GM18870 (cell line): ENCODE measurements around the gene MOCOS.

Source experiments
- ATAC-seq: cut with Tn5 transposase; IDR thresholded peaks from one replicate; pipeline ENCODE4 v1.9.1; 2021; ENCODE audit warnings: moderate library complexity; ENCODE audit not compliant: unreplicated experiment

The MOCOS gene

GRCh38 chr18:36262971-36263370 is 75.7 kb downstream of the MOCOS start:
- ATAC-seq: no peak

GRCh38 chr18:36264283-36264682 is 77.0 kb downstream of the MOCOS start:
- ATAC-seq: no peak

DNA sequence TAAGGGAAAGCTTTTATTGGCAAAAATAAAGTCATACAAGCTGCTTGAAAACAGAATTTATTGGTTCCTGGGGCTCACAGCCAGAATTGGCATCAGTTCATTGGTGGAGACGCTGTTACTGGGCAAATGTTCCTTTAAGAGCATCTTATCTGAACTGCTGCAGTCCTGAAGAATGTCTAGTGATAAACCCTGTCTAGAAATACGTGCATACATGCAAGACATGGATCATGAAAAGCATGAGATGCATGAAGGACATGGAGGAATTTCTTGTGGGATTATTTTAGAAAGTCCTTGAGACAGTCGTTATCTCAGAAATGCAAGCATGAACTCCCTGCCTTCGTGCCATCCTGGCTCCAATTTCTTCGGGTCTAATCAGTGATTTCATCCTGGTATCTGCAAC is 77.7 kb downstream of the MOCOS start:
- no peak for ATAC-seq

GRCh38 chr18:36269157-36269556 is 81.9 kb downstream of the MOCOS start:
- ATAC-seq: no peak

DNA sequence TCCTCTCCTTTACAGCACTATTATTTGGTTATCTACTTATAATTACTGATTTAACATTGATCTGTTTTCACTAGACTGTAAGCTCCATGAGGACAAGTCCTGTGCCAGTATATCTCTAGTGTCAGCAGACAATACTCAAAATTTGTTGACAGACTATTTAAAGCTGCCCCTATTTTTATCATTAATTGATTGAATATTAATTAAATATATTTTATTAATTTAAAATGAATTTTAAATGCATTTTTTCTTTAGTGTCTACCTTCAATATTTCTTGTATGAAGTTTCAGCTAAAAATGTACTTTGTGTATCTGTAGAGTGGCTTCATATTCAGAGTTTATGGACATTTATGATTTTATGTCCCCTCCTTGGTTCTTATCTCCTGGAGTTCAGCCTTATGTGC is 83.9 kb downstream of the MOCOS start:
- ATAC-seq: no peak

DNA sequence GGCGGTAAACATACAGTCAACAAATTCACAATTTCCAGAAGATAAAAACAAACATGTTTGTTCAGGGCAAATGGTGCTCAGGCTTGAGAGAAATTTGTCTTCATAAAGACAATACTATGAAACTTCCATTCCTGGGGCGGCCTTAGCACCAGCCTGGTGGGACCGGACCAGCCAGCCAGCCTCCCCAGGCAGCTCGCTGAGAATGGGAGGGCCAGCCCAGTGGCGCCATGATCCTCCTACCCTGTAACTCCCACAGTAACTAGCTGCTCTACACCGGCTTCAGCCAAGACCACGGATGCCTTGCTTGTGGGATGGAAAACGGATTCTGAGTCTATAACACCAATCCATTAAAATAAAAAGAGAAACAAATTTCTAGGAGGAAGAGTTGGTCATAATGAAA is 86.0 kb downstream of the MOCOS start:
- ATAC-seq: no peak

- ATAC-seq: no peak
Measured at GRCh38 chr18:36274083-36274715, 86.9 kb downstream of the MOCOS start.

DNA sequence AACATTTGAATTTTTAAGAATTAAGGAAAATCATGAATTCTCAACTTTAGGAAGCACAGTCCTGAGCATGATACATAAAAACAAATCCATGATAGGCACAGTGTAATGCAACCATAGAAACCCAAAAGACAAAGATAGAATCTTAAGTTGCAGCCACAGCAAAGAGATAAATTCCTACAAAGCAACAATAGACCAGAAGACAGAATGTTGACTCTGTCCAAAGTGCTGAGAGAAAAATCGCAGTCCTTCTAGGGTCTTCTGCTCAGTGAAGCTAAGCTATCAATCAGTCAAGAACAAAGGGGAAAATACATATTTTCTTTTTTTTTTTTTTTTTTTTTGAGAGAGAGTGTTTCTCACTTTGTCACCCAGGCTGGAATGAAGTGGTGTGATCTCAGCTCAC is 88.3 kb downstream of the MOCOS start:
- ATAC-seq: no peak

- ATAC-seq: no peak
Measured at GRCh38 chr18:36279001-36279400, 91.7 kb downstream of the MOCOS start.

DNA sequence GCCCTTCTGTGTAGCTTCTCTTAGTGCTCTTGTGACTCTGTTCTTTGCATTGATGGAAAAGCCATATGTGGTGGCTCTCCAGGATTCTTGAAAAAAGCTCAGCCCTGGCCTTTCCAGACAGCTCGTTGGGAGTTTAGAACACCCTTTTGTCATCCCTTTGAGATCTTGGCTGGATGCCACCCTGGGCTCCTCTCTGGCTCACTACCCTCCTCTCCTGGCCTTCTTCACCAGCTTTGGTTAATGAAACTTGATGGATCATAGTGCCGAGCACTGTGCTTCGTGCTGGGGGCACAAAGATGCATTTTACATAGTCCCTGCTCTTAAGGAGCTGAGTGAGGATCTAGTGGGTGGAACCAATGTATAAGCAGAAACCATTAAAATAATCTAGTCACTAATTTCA is 94.6 kb downstream of the MOCOS start:
- ATAC-seq: no peak

DNA sequence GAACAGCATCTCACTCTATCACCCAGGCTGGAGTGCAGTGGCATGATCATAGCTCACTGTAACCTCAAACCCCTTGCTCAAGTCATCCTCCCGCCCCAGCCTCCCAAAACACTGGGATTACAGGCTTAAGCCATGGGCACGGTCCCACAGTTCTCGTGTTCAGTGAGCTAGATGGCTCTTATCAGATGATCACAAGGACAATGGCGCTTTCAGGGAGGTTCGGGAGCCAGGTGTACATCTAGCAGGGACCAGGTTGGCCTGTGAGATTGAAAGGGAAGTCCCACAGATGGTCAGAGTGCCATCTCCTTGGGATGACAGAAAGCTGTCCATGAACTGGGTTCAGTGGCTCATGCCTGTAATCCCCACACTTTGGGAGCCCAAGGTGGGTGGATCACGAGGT is 96.2 kb downstream of the MOCOS start:
- no peak for ATAC-seq

GRCh38 chr18:36284268-36284667 is 97.0 kb downstream of the MOCOS start:
- no peak for ATAC-seq

DNA sequence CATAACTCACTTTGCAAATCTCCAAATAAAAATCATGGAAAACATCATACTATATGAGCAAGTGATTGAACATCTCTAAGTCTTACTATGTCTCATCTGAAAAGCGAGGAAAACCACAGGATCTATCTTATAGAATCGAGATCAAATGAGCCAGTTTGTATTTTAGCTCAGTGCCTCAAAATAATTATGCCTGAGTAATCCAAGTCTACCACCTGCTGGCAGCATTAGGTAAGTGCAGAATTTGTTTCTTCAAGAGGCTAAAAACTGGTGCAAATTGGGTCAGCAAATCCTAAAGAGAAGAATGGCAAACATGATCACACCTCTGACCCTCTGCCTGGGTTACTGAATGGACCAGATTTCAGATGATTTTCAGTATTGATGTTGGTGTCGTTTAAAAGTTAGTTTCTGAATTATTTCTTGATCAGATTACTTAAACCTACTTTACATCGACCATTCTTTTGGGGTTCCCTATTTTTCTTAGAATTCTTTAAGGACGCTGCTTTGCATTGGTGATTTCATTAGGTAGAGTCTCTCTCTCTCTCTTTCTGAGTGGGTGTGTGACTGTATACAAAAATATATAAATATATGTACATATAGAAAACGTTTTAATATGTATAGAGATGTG is 97.5 kb downstream of the MOCOS start:
- ATAC-seq: no peak

- ATAC-seq: no peak
Measured at GRCh38 chr18:36287653-36288052, 100.4 kb downstream of the MOCOS start.

- ATAC-seq: no peak
Measured at GRCh38 chr18:36288689-36289088, 101.4 kb downstream of the MOCOS start.

DNA sequence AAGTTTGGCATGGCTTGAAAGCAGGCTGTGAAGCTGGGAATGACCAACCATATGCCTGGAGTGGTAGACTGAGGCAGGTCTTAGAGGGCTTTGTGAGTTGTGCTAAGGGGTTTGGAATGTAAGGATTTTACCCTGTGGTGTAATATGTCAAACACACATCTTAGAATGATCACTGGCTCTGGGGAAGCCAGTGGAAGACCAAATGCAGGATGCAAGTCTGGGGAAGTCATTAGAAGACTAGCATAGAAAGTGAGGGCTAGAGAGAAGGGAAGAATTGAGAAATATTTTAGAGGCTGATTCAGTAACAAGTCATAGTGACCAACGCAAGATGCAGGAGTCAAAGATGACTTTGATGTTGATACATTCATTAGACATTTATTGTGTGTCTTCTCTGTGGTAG is 106.7 kb downstream of the MOCOS start:
- ATAC-seq: no peak

DNA sequence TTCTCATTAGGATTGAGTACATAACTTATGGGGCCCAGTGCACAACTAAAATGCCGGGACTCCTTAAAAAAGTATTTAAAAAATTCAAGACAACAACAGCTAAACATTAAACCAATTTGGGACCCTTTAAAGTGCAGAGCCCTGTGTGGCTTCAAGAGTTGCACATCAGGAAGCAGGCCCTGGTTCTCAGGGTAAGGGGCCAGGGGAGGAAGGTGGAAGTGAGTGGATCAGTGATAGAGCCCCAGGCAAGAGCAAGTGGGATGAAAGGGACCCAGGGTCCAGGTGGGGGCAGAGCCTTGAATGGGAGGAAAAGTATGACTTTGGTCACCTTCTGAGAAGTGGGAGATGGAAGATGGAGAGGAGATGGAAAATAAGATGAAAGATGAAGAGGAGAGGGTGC is 107.9 kb downstream of the MOCOS start:
- no peak for ATAC-seq

DNA sequence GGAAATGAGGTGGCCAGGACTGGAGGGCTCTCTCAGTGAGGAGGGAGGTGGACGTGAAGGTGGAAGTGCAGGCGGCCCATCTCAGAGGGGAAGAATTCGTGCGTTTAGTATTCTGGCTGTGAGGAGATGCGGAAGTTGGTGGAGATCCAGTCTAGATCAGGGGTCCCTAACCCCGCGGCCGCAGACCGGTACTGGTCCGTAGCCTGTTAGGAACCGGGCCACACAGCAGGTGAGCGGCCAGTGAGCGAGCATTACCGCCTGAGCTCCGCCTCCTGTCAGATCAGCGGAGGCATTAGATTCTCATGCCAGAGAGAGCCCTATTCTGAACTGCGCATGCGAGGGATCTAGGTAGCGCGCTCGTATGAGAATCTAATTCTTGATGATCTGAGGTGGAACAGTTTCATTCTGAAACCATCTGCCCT is 108.6 kb downstream of the MOCOS start:
- ATAC-seq: no peak

GRCh38 chr18:36296650-36297416 is 109.5 kb downstream of the MOCOS start:
- ATAC-seq: no peak

DNA sequence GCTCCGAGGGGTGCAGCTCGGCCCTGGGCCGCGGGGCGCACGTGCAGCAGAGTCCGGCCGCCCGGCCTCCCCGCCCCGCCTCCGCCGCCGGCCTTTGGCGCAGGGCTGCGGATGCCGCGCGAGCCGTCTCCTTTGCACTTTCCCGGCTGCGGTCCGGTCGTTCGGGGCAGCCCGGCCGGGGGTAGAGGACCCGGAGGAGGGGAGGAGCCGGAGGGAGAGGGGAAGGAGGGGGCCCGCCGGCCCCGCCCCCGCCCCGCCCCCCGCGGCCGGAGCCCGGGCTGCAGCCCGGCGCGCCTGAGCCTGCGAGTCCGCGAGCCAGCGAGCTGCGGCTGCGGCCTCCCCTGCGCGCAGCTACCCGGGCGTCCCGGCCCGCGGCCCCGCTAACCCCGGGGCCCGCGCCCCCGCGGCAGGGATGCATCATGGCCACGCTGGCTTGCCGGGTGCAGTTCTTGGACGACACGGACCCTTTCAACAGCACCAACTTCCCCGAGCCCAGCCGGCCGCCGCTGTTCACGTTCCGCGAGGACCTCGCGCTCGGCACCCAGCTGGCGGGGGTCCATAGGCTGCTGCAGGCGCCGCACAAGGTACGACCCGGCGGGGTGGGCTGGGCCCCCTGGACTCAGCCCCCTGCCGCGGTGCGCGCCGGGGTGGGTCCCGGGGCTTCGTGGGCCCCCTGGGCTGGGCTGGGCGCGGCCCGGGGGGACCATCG is 110.3 kb downstream of the MOCOS start, which contains the start of gene FHOD3:
FHOD3 (plus strand) TSS at position 297 of the 709 bp plus-strand sequence; CDS start at position 420, 123 bp downstream.
- no peak for ATAC-seq

GRCh38 chr18:36298126-36298741 is 110.9 kb downstream of the MOCOS start:
- no peak for ATAC-seq
